Uterus (tissue), 4 donors: ENCODE results near the gene MX1. TPM values are rescaled to one million over a fixed set of nuclear protein-coding genes. Genes with fewer than 3 reads are reported as not detected.
"Not testable (repeated sequence)": the region's sequence is repeated elsewhere in the genome, so short reads cannot be mapped to it uniquely, and the experiment has no call there.

Experiments used
- DNase-seq, 2 donors: peaks; one replicate each; pipeline ENCODE4 v3.0.0-alpha.2; 2019 to 2020
- H3K27ac ChIP-seq, 2 donors: fragments of 200-600 bp; sonication (generic); 1 replicate in 1 of 2; 2 replicates in 1 of 2; pipeline ENCODE4 v1.5.1; 2016 to 2018
- H3K27me3 ChIP-seq, 2 donors: fragments of 200-600 bp; sonication (generic); one replicate each; pipeline ENCODE4 v1.5.1; 2018 to 2019; ENCODE audit warnings: control low read depth in 1 of 2
- H3K36me3 ChIP-seq, 2 donors: fragments of 200-600 bp; sonication (generic); one replicate each; pipeline ENCODE4 v1.5.1; 2019; ENCODE audit warnings: control low read depth in 1 of 2
- H3K4me1 ChIP-seq, 2 donors: fragments of 200-600 bp; sonication (generic); one replicate each; pipeline ENCODE4 v1.5.1; 2018 to 2019; ENCODE audit warnings: control low read depth in 1 of 2
- H3K4me3 ChIP-seq, 2 donors: fragments of 200-600 bp; sonication (generic); 1 replicate in 1 of 2; 2 replicates in 1 of 2; pipeline ENCODE4 v1.5.1; 2018 to 2019; ENCODE audit warnings: mild to moderate bottlenecking in 1 of 2
- H3K9me3 ChIP-seq, 2 donors: fragments of 200-600 bp; sonication (generic); one replicate each; pipeline ENCODE4 v1.5.1; 2019; ENCODE audit warnings: control low read depth in 1 of 2
- CTCF ChIP-seq, 4 experiments: fragments of 200-600 bp in 2 of 4; fragments of 450-650 bp in 2 of 4; sonication (generic) in 2 of 4; IDR thresholded peaks; one replicate each; pipeline ENCODE4 v1.5.1; 2016 to 2019; ENCODE audit warnings: antibody characterized with exemption in 4 of 4, mild to moderate bottlenecking in 2 of 4, moderate library complexity in 1 of 4
- POLR2A ChIP-seq, 2 donors: fragments of 450-650 bp; IDR thresholded peaks; one replicate each; pipeline ENCODE4 v1.6.1; 2016; ENCODE audit warnings: antibody characterized with exemption in 2 of 2, mild to moderate bottlenecking in 1 of 2, moderate library complexity in 1 of 2
- intact Hi-C: fragments of 100-400 bp; cut with DNase I; formaldehyde crosslinking; loops from one replicate; pipeline ENCODE4 v1.15.1; 2023; ENCODE audit warnings: low total_unique reads
- total RNA-seq, 4 donors: library from RNA; depleted of rRNA in 3 of 4; stranded (reverse); fragments of >200 nt in 3 of 4; gene quantifications; one replicate each; pipeline versions ENCODE4 v1.1.0 to v1.2.4, GENCODE V29; 2014 to 2023
- donor health status: DM: yes; HTN: yes; CAD: no.

MX1 gene
- total RNA-seq, 4 donors from 2014 or later = 23.5 to 96.3 (median 33.4) TPM

- Histone ChIP-seq H3K27me3 (no peaks in the 10 kb centered on the region), H3K27ac (peak overlapping the region in 1 of 2 donors; percentile 3), H3K4me3 (no peak overlapping the region), H3K36me3 (no peaks in the 10 kb centered on the region), H3K9me3 (no peaks in the 10 kb centered on the region), H3K4me1 (no peaks in the 10 kb centered on the region)
- DNase-seq = no peak
- TF ChIP-seq POLR2A (IDR thresholded peaks at IDR 0.05) = no peak
- intact Hi-C loops = loop anchor here (10.0 kb wide), 1 partner anchor 258 kb away; the partner anchor contains the start of gene BACE2
Observed at GRCh38 chr21:41422546-41423304, 3.3 kb upstream of the MX1 start.

- intact Hi-C loops = loop anchor here (10.0 kb wide), 1 partner anchor 258 kb away; the partner anchor contains the start of gene BACE2
- H3K4me1 ChIP-seq, H3K27me3 ChIP-seq: not testable (repeated sequence)
Observed at GRCh38 chr21:41423305-41423636, 2.8 kb upstream of the MX1 start.

GRCh38 chr21:41425588-41425953 is 468 bp upstream of the MX1 start:
- Histone ChIP-seq H3K36me3 (no peaks in the 10 kb centered on the region), H3K9me3 (no peaks in the 10 kb centered on the region), H3K27me3 (no peaks in the 10 kb centered on the region), H3K4me3 (peak overlapping the region; percentile 49 to 61), H3K27ac (peak overlapping the region; percentile 67 to 72), H3K4me1 (no peaks in the 10 kb centered on the region)
- intact Hi-C loops = loop anchor here (10.0 kb wide), 1 partner anchor 261 kb away; the partner anchor contains the start of gene BACE2
- no peak for TF ChIP-seq POLR2A (IDR thresholded peaks at IDR 0.05)
- no peak for TF ChIP-seq CTCF (IDR thresholded peaks at IDR 0.05)
- no peak for DNase-seq

More at GRCh38 chr21:41423305-41423636, 2.8 kb upstream of the MX1 start:
- not testable (repeated sequence) for H3K36me3 ChIP-seq, DNase-seq, H3K4me3 ChIP-seq, H3K9me3 ChIP-seq, H3K27ac ChIP-seq

- intact Hi-C loops = loop anchor here (10.0 kb wide), 1 partner anchor 262 kb away; the partner anchor contains the start of gene BACE2
- DNase-seq = peak in 1 of 2 donors; percentile 34
- peak overlapping the region; percentile 67 to 72 for H3K27ac ChIP-seq
Observed at GRCh38 chr21:41426676-41427404, 801 bp downstream of the MX1 start.

GRCh38 chr21:41427556-41427955 is 1.5 kb downstream of the MX1 start:
- H3K4me3 ChIP-seq = no peak overlapping the region
- no peaks in the 10 kb centered on the region for H3K36me3 ChIP-seq
- H3K27ac ChIP-seq = no peak overlapping the region
- no peaks in the 10 kb centered on the region for H3K4me1 ChIP-seq
- H3K9me3 ChIP-seq = no peaks in the 10 kb centered on the region
- intact Hi-C loops = loop anchor here (10.0 kb wide), 1 partner anchor 263 kb away; the partner anchor contains the start of gene BACE2
- no peak for DNase-seq
- no peaks in the 10 kb centered on the region for H3K27me3 ChIP-seq
- TF ChIP-seq CTCF (IDR thresholded peaks at IDR 0.05) = no peak
- TF ChIP-seq POLR2A (IDR thresholded peaks at IDR 0.05) = no peak

More at GRCh38 chr21:41426676-41427404, 801 bp downstream of the MX1 start:
- H3K4me3 ChIP-seq = peak overlapping the region; percentile 49 to 61
- H3K36me3 ChIP-seq = no peaks in the 10 kb centered on the region
- H3K4me1 ChIP-seq = no peaks in the 10 kb centered on the region
- no peak for TF ChIP-seq POLR2A (IDR thresholded peaks at IDR 0.05)
- no peak for TF ChIP-seq CTCF (IDR thresholded peaks at IDR 0.05)
- H3K9me3 ChIP-seq = no peaks in the 10 kb centered on the region
- no peaks in the 10 kb centered on the region for H3K27me3 ChIP-seq

- TF ChIP-seq CTCF (IDR thresholded peaks at IDR 0.05) = no peak
- no peak for TF ChIP-seq POLR2A (IDR thresholded peaks at IDR 0.05)
- intact Hi-C loops = loop anchor here (10.0 kb wide), 1 partner anchor 264 kb away; the partner anchor contains the start of gene BACE2
- no peaks in the 10 kb centered on the region for H3K27me3 ChIP-seq
- no peak overlapping the region for H3K27ac ChIP-seq
- no peaks in the 10 kb centered on the region for H3K4me1 ChIP-seq
- no peak overlapping the region for H3K4me3 ChIP-seq
- H3K9me3 ChIP-seq = no peaks in the 10 kb centered on the region
- DNase-seq = no peak
- no peaks in the 10 kb centered on the region for H3K36me3 ChIP-seq
Observed at GRCh38 chr21:41428311-41428710, 2.3 kb downstream of the MX1 start.
